ENCODE results near the gene GSDMA. TPM values are rescaled to one million over a fixed set of nuclear protein-coding genes. Genes with fewer than 3 reads are reported as not detected.
"Not testable (repeated sequence)": the region's sequence is repeated elsewhere in the genome, so short reads cannot be mapped to it uniquely, and the experiment has no call there.

Gene GSDMA
- total and polyA plus RNA-seq, 4 donors, result 0.06 to 0.23 (median 0.13) TPM

- H3K27me3 ChIP-seq (ENCODE audit: control insufficient read depth in 4 of 4, insufficient read depth in 4 of 4, low read length in 3 of 4), result no peaks in the 10 kb centered on the region
- WGBS, result 61% methylated on average over 16 of the region's 16 CpGs
- peak overlapping the region; percentile 45 to 77 for H3K27ac ChIP-seq (ENCODE audit: low read depth in 1 of 2, low read length in 2 of 2)
- H3K9ac ChIP-seq (ENCODE audit: low read depth in 1 of 2, low read length in 2 of 2), result no peak overlapping the region
- H3K4me1 ChIP-seq (ENCODE audit: control insufficient read depth in 4 of 4, insufficient read depth in 4 of 4, low read length in 3 of 4), result peaks cover 3 to 17% (median 8%) of the 10 kb centered on the region in 4 donors
- peak overlapping the region in 1 of 3 donors; percentile 25 for H3K4me3 ChIP-seq (ENCODE audit: low read depth in 1 of 3, low read length in 3 of 3)
- DNase-seq (ENCODE audit: low spot score), result no peak
- no peaks in the 10 kb centered on the region for H3K36me3 ChIP-seq (ENCODE audit: control insufficient read depth in 4 of 4, insufficient read depth in 3 of 4, low read depth in 1 of 4, low read length in 3 of 4)
- H3K9me3 ChIP-seq (ENCODE audit: control insufficient read depth in 4 of 4, low read length in 3 of 4), result no peaks in the 10 kb centered on the region
- TF ChIP-seq JUND (IDR thresholded peaks at IDR 0.05) (no peak), EGR1 (IDR thresholded peaks at IDR 0.05; ENCODE audit: low read depth in 2 of 2) (peak in 1 of 2 donors; percentile 9)
Measured at GRCh38 chr17:39944393-39944711, 18.5 kb upstream of the GSDMA start.

GRCh38 chr17:39946551-39947330, 16.1 kb upstream of the GSDMA start:
- H3K27ac ChIP-seq (ENCODE audit: low read depth in 1 of 2, low read length in 2 of 2), result no peak overlapping the region
- TF ChIP-seq NR2F2 (IDR thresholded peaks at IDR 0.05) (no peak), FOXA1 (IDR thresholded peaks at IDR 0.05) (no peak)
- peaks cover 13 to 28% (median 19%) of the 10 kb centered on the region in 4 donors for H3K4me1 ChIP-seq (ENCODE audit: control insufficient read depth in 4 of 4, insufficient read depth in 4 of 4, low read length in 3 of 4)
- DNase-seq (ENCODE audit: low spot score), result no peak
- no peaks in the 10 kb centered on the region for H3K9me3 ChIP-seq (ENCODE audit: control insufficient read depth in 4 of 4, low read length in 3 of 4)
- no peak overlapping the region for H3K4me3 ChIP-seq (ENCODE audit: low read depth in 1 of 3, low read length in 3 of 3)
- no peaks in the 10 kb centered on the region for H3K36me3 ChIP-seq (ENCODE audit: control insufficient read depth in 4 of 4, insufficient read depth in 3 of 4, low read depth in 1 of 4, low read length in 3 of 4)
- 90% methylated on average over 15 of the region's 15 CpGs for WGBS
- H3K9ac ChIP-seq (ENCODE audit: low read depth in 1 of 2, low read length in 2 of 2), result no peak overlapping the region
- H3K27me3 ChIP-seq (ENCODE audit: control insufficient read depth in 4 of 4, insufficient read depth in 4 of 4, low read length in 3 of 4), result no peaks in the 10 kb centered on the region

GRCh38 chr17:39948489-39948828, 14.3 kb upstream of the GSDMA start:
- WGBS, result 72% methylated on average over 5 of the region's 5 CpGs
- not testable (repeated sequence) for H3K36me3 ChIP-seq (ENCODE audit: control insufficient read depth in 4 of 4, insufficient read depth in 3 of 4, low read depth in 1 of 4, low read length in 3 of 4); H3K9me3 ChIP-seq (ENCODE audit: control insufficient read depth in 4 of 4, low read length in 3 of 4); DNase-seq (ENCODE audit: low spot score); H3K27ac ChIP-seq (ENCODE audit: low read depth in 1 of 2, low read length in 2 of 2); H3K27me3 ChIP-seq (ENCODE audit: control insufficient read depth in 4 of 4, insufficient read depth in 4 of 4, low read length in 3 of 4); H3K9ac ChIP-seq (ENCODE audit: low read depth in 1 of 2, low read length in 2 of 2); H3K4me3 ChIP-seq (ENCODE audit: low read depth in 1 of 3, low read length in 3 of 3)
- peaks cover 16 to 37% (median 25%) of the 10 kb centered on the region in 4 donors for H3K4me1 ChIP-seq (ENCODE audit: control insufficient read depth in 4 of 4, insufficient read depth in 4 of 4, low read length in 3 of 4)

- no peak for DNase-seq (ENCODE audit: low spot score)
- H3K4me3 ChIP-seq (ENCODE audit: low read depth in 1 of 3, low read length in 3 of 3), result no peak overlapping the region
- H3K9ac ChIP-seq (ENCODE audit: low read depth in 1 of 2, low read length in 2 of 2), result no peak overlapping the region
- TF ChIP-seq TAF1 (conservative IDR thresholded peaks at IDR 0.05) (no peak), EGR1 (IDR thresholded peaks at IDR 0.05; ENCODE audit: low read depth in 2 of 2) (no peak), HNF4A (conservative IDR thresholded peaks at IDR 0.05) (no peak), SP1 (IDR thresholded peaks at IDR 0.05) (no peak), HNF4G (IDR thresholded peaks at IDR 0.05) (no peak), RAD21 (IDR thresholded peaks at IDR 0.05) (no peak), ZBTB33 (IDR thresholded peaks at IDR 0.05) (no peak), YY1 (IDR thresholded peaks at IDR 0.05) (no peak), FOXA1 (IDR thresholded peaks at IDR 0.05) (no peak), MAX (IDR thresholded peaks at IDR 0.05) (no peak)
- H3K9me3 ChIP-seq (ENCODE audit: control insufficient read depth in 4 of 4, low read length in 3 of 4), result no peaks in the 10 kb centered on the region
- peaks cover 13 to 36% (median 20%) of the 10 kb centered on the region in 4 donors for H3K4me1 ChIP-seq (ENCODE audit: control insufficient read depth in 4 of 4, insufficient read depth in 4 of 4, low read length in 3 of 4)
- no peaks in the 10 kb centered on the region for H3K36me3 ChIP-seq (ENCODE audit: control insufficient read depth in 4 of 4, insufficient read depth in 3 of 4, low read depth in 1 of 4, low read length in 3 of 4)
- H3K27me3 ChIP-seq (ENCODE audit: control insufficient read depth in 4 of 4, insufficient read depth in 4 of 4, low read length in 3 of 4), result no peaks in the 10 kb centered on the region
- 91% methylated on average over 2 of the region's 2 CpGs for WGBS
- peak overlapping the region in 1 of 2 donors; percentile 19 for H3K27ac ChIP-seq (ENCODE audit: low read depth in 1 of 2, low read length in 2 of 2)
Measured at GRCh38 chr17:39949028-39949427, 13.8 kb upstream of the GSDMA start.
